ENCODE results near the gene GRWD1. TPM values are rescaled to one million over a fixed set of nuclear protein-coding genes. Genes with fewer than 3 reads are reported as not detected.

The GRWD1 gene
- total and polyA plus RNA-seq, 2 of the 4 experiments (the other 2 are of a cell fraction), result 22.0 to 22.5 TPM

DNA sequence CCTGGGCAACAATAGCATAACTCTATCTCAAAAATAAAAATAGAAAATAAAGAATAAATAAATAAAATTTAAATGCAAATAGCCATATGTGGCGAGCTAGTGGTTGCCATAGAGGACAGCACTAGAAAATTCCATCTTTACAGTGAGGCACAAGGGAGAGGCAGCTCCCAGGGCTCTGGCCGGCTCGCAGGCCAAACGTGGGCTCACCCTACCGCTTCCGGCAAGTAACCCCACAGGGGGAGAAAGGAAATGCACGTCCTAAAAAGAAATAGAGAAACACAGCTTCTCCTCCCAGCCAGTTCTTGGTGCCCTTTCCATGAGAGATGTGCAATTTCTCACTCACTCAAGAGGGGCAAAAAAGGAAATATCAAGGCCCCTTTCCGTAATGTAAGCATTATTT, 12.4 kb upstream of the GRWD1 start:
- in situ Hi-C loops (cut with MboI; ENCODE audit: low sequenced_read_pairs), result no loop called here
- ATAC-seq (ENCODE audit: low read depth) (no peak), DNase-seq (no peak)
- no peak overlapping the region for H3K4me3 ChIP-seq (ENCODE audit: insufficient read depth, low read depth, low read length)
- no peak overlapping the region for H3K27ac ChIP-seq (ENCODE audit: insufficient read depth, low read length)
- H3K79me1 ChIP-seq (ENCODE audit: low read depth in 1 of 2, low read length in 2 of 2), result no peaks in the 10 kb centered on the region
- H3K23ac ChIP-seq (ENCODE audit: low read depth, low read length), result no peak overlapping the region
- no peaks in the 10 kb centered on the region for H3K4me1 ChIP-seq (ENCODE audit: control insufficient read depth, insufficient read depth, low read length)
- CTCF ChIA-PET, result interaction anchor here (0.7 kb wide), 1 partner anchor 1165 kb away, joined by 4 read pairs; no protein-coding TSS in a partner anchor
- no peak overlapping the region for H2BK120ac ChIP-seq (ENCODE audit: low read depth, low read length)
- H2BK15ac ChIP-seq (ENCODE audit: low read depth, low read length), result no peak overlapping the region
- no peak overlapping the region for H3K14ac ChIP-seq (replicated peaks; ENCODE audit: low read depth, low read length)
- no peaks in the 10 kb centered on the region for H3K27me3 ChIP-seq (ENCODE audit: control insufficient read depth, insufficient read depth, low read length)
- dilution Hi-C loops (cut with HindIII; ENCODE audit: low sequenced_read_pairs, unreplicated experiment), result no loop called here
- no peak overlapping the region for H3K56ac ChIP-seq (ENCODE audit: extremely low read depth, insufficient read depth, low read length)
- no peak overlapping the region for H4K5ac ChIP-seq (ENCODE audit: low read depth, low read length)
- H4K20me1 ChIP-seq (ENCODE audit: insufficient read depth, low read length), result no peaks in the 10 kb centered on the region
- WGBS, 2 experiments (ENCODE audit: extremely low coverage in 2 of 2, insufficient read length in 1 of 2), result no CpG with 5 or more reads among the region's 8 CpGs
- no peak overlapping the region for H4K8ac ChIP-seq (ENCODE audit: low read depth in 2 of 2, low read length in 2 of 2)
- TF ChIP-seq RCOR1 (IDR thresholded peaks at IDR 0.05; ENCODE audit: insufficient replicate concordance, low read length) (no peak), CEBPB (IDR thresholded peaks at IDR 0.05; ENCODE audit: low read depth, low read length) (no peak), NFE2L2 (IDR thresholded peaks at IDR 0.05; ENCODE audit: low read depth, low read length) (no peak), BHLHE40 (IDR thresholded peaks at IDR 0.05; ENCODE audit: low read depth, low read length) (no peak), POLR2A (IDR thresholded peaks at IDR 0.05; ENCODE audit: low read depth, low read length) (no peak), MAZ (IDR thresholded peaks at IDR 0.05; ENCODE audit: borderline replicate concordance, low read depth, low read length) (no peak), ELK1 (IDR thresholded peaks at IDR 0.05; ENCODE audit: borderline replicate concordance, low read depth, low read length) (no peak), MXI1 (IDR thresholded peaks at IDR 0.05; ENCODE audit: borderline replicate concordance, low read depth, low read length) (no peak), RAD21 (IDR thresholded peaks at IDR 0.05; ENCODE audit: low read length) (no peak), FOS (IDR thresholded peaks at IDR 0.05; ENCODE audit: low read depth, low read length) (no peak), SMC3 (IDR thresholded peaks at IDR 0.05; ENCODE audit: low read depth, low read length) (no peak), MAFK (IDR thresholded peaks at IDR 0.05; ENCODE audit: low read depth, low read length) (no peak), CHD1 (IDR thresholded peaks at IDR 0.05; ENCODE audit: low read depth, low read length) (no peak), CTCF (conservative IDR thresholded peaks at IDR 0.05; ENCODE audit: low read depth, low read length) (no peak), RFX5 (IDR thresholded peaks at IDR 0.05; ENCODE audit: low read depth, low read length) (no peak)
- TF ChIP-seq, protein P1, sequence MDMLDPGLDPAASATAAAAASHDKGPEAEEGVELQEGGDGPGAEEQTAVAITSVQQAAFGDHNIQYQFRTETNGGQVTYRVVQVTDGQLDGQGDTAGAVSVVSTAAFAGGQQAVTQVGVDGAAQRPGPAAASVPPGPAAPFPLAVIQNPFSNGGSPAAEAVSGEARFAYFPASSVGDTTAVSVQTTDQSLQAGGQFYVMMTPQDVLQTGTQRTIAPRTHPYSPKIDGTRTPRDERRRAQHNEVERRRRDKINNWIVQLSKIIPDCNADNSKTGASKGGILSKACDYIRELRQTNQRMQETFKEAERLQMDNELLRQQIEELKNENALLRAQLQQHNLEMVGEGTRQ (IDR thresholded peaks at IDR 0.05; ENCODE audit: low read depth, low read length), result no peak
- no peak overlapping the region for H2BK20ac ChIP-seq (ENCODE audit: low read depth, low read length)
- intact Hi-C loops (cut with micrococcal nuclease), result no loop called here
- H2AK5ac ChIP-seq (ENCODE audit: low read depth, low read length), result no peak overlapping the region
- no peaks in the 10 kb centered on the region for H3K36me3 ChIP-seq (ENCODE audit: control insufficient read depth, insufficient read depth, low read length)
- no peak overlapping the region for H2AFZ ChIP-seq (replicated peaks; ENCODE audit: low read length, poor library complexity)
- no peak overlapping the region for H3K4ac ChIP-seq (ENCODE audit: low read depth, low read length)
- POLR2A ChIA-PET (ENCODE audit: unreplicated experiment), result interaction anchor here (0.5 kb wide), 1 partner anchor 53 kb away, joined by 19 read pairs; no protein-coding TSS in a partner anchor
- H3K9me1 ChIP-seq (ENCODE audit: insufficient read depth, low read length), result no peaks in the 10 kb centered on the region
- no peak overlapping the region for H3K4me2 ChIP-seq (ENCODE audit: low read depth, low read length)
- no peak overlapping the region for H4K91ac ChIP-seq (ENCODE audit: insufficient read depth, low read depth, low read length)
- no TSS peak for BruUV-seq (replicated peaks)
- peaks cover 2% of the 10 kb centered on the region; the same call in 1 of the 2 replicates for H3K9me3 ChIP-seq (ENCODE audit: control insufficient read depth, insufficient read depth, low read length)
- no peak overlapping the region for H2AK9ac ChIP-seq (replicated peaks; ENCODE audit: low read depth, low read length, poor library complexity)
- no peak overlapping the region for H3K9ac ChIP-seq (ENCODE audit: low read depth, low read length)
- no peak overlapping the region for H3K18ac ChIP-seq (ENCODE audit: low read depth, low read length)
- H2BK5ac ChIP-seq (ENCODE audit: low read depth, low read length, poor library complexity, severe bottlenecking), result no peak overlapping the region
